WTC11 (cell line): Measurements from ENCODE around the gene ZNRF3.

ENCODE experiments used
- CREB1 ChIP-seq: sonication (generic); formaldehyde crosslinking; IDR thresholded peaks from 2 replicates; pipeline ENCODE4 v1.8.0; 2023; ENCODE audit warnings: mild to moderate bottlenecking, missing genetic modification reagents
- CREM ChIP-seq: sonication (generic); formaldehyde crosslinking; IDR thresholded peaks from 2 replicates; pipeline ENCODE4 v1.8.1; 2022; ENCODE audit warnings: mild to moderate bottlenecking, missing genetic modification reagents, moderate library complexity
- MYBL2 ChIP-seq: sonication (generic); formaldehyde crosslinking; IDR thresholded peaks from 2 replicates; pipeline ENCODE4 v1.8.1; 2023; ENCODE audit warnings: mild to moderate bottlenecking, moderate library complexity, missing genetic modification reagents
- NR1H2 ChIP-seq: sonication (generic); formaldehyde crosslinking; IDR thresholded peaks from 2 replicates; pipeline ENCODE4 v1.9.0; 2021; ENCODE audit warnings: mild to moderate bottlenecking, moderate library complexity, missing genetic modification reagents
- ZNF121 ChIP-seq: sonication (generic); formaldehyde crosslinking; IDR thresholded peaks from 2 replicates; pipeline ENCODE4 v1.8.0; 2023; ENCODE audit warnings: missing genetic modification reagents
- TF ChIP-seq, protein P1 (sequence below): fragments of 200-600 bp; IDR thresholded peaks from 2 replicates; pipeline ENCODE4 v1.8.0; 2022; ENCODE audit warnings: antibody characterized with exemption
- TF ChIP-seq, protein P2 (sequence below): sonication (generic); formaldehyde crosslinking; IDR thresholded peaks from 2 replicates; pipeline ENCODE4 v1.8.1; 2022; ENCODE audit warnings: mild to moderate bottlenecking, missing genetic modification reagents, moderate library complexity, borderline replicate concordance
- TF ChIP-seq, protein P3 (sequence below): sonication (generic); formaldehyde crosslinking; IDR thresholded peaks from 2 replicates; pipeline ENCODE4 v1.8.1; 2023; ENCODE audit warnings: mild to moderate bottlenecking, missing genetic modification reagents, moderate library complexity

DNA sequence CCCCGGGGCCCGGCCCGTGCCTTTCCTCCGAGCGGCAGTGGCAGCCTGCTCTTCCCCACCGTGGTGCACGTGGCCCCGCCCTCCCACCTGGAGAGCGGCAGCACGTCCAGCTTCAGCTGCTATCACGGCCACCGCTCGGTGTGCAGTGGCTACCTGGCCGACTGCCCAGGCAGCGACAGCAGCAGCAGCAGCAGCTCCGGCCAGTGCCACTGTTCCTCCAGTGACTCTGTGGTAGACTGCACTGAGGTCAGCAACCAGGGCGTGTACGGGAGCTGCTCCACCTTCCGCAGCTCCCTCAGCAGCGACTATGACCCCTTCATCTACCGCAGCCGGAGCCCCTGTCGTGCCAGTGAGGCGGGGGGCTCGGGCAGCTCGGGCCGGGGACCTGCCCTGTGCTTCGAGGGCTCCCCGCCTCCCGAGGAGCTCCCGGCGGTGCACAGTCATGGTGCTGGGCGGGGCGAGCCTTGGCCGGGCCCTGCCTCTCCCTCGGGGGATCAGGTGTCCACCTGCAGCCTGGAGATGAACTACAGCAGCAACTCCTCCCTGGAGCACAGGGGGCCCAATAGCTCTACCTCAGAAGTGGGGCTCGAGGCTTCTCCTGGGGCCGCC lies 166.4 kb downstream of the ZNRF3 start:
- TF ChIP-seq CREM (CRISPR knock-in tag) (no peak), ZNF121 (CRISPR knock-in tag) (no peak), CREB1 (CRISPR knock-in tag) (no peak), MYBL2 (CRISPR knock-in tag) (no peak), NR1H2 (CRISPR knock-in tag) (no peak)
- TF ChIP-seq, protein P1, sequence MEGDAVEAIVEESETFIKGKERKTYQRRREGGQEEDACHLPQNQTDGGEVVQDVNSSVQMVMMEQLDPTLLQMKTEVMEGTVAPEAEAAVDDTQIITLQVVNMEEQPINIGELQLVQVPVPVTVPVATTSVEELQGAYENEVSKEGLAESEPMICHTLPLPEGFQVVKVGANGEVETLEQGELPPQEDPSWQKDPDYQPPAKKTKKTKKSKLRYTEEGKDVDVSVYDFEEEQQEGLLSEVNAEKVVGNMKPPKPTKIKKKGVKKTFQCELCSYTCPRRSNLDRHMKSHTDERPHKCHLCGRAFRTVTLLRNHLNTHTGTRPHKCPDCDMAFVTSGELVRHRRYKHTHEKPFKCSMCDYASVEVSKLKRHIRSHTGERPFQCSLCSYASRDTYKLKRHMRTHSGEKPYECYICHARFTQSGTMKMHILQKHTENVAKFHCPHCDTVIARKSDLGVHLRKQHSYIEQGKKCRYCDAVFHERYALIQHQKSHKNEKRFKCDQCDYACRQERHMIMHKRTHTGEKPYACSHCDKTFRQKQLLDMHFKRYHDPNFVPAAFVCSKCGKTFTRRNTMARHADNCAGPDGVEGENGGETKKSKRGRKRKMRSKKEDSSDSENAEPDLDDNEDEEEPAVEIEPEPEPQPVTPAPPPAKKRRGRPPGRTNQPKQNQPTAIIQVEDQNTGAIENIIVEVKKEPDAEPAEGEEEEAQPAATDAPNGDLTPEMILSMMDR = no peak
- TF ChIP-seq, protein P2, sequence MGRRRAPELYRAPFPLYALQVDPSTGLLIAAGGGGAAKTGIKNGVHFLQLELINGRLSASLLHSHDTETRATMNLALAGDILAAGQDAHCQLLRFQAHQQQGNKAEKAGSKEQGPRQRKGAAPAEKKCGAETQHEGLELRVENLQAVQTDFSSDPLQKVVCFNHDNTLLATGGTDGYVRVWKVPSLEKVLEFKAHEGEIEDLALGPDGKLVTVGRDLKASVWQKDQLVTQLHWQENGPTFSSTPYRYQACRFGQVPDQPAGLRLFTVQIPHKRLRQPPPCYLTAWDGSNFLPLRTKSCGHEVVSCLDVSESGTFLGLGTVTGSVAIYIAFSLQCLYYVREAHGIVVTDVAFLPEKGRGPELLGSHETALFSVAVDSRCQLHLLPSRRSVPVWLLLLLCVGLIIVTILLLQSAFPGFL (CRISPR knock-in tag) = no peak
- TF ChIP-seq, protein P3, sequence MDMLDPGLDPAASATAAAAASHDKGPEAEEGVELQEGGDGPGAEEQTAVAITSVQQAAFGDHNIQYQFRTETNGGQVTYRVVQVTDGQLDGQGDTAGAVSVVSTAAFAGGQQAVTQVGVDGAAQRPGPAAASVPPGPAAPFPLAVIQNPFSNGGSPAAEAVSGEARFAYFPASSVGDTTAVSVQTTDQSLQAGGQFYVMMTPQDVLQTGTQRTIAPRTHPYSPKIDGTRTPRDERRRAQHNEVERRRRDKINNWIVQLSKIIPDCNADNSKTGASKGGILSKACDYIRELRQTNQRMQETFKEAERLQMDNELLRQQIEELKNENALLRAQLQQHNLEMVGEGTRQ = no peak
